Stimulated activated CD4-positive, alpha-beta T cell treated with anti-CD3 and anti-CD28 coated beads, Interleukin-2, amount 100 ng/mL, for 24 hours (primary cell): ENCODE results near the gene AMZ1.

Experiments used
- DNase-seq, 2 donors: peaks; one replicate each; pipeline ENCODE4 v3.0.0-alpha.2; 2020

AMZ1 gene

DNA sequence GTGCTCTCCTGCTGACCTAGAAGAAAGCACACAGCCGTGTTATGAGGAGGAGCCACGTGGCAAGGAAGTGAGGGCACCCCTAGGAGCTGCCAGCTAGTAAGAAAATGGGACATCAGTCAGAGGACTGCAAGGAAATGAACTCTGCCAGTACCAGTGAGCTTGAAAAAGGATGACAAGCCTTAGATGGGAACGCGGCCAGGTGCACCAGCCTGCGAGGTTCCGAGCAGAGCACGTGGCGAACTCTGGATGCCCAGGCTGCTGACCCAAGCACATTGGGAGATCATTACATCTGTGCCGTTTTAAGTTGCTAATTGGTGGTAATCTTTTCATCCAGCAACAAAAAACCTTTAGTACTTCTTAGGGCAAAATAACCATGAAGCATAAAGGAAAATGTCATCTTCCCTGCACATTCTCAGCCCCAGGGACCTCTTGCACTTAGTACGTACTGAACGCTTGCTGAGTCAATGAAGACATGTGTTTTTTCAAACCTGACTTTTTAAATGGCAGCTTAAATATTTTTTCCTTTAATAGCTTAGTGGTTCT is 69.4 kb downstream of the AMZ1 start:
- no peak for DNase-seq

DNA sequence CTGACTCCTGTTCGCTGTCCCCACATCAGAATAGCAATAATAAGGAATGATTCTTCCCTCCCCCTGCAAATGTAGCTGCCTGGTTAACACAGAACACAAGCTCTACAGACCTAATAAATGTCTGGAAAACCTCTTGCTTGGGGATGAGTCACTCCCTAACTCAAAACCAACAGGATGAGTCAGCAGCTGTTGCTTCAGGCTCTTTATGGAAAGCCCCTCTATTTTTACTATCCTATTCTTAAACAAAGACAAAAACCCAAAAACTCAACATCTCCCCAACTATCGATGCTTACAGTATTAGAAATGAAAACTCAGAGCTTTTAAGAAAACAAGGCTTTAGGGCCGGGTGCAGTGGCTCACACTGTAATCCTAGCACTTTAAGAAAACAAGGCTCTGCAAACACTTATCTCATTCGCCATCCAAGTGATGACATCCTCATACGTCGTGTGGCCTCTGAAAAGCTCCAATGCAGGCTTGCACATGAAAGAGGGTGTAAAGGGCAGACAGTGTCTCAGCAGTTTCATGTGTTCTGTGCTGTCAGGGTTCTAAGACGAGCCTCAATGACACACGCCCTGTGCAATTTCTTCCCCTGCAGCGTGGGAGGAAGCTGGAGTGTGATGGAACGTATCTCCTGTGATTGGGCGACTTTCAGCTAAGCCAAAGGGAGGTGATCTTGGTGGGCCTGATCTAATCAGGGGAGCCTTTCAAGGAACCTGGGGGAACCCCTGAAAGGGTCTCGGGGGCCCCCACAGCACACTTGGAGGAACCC is 70.1 kb downstream of the AMZ1 start:
- peak; percentile 72 to 77 for DNase-seq

- no peak for DNase-seq
Observed at GRCh38 chr7:2758673-2759616, 70.9 kb downstream of the AMZ1 start.

- DNase-seq = no peak
Observed at GRCh38 chr7:2759736-2760097, 71.7 kb downstream of the AMZ1 start.

- DNase-seq = no peak
Observed at GRCh38 chr7:2760098-2760889, 72.3 kb downstream of the AMZ1 start.

DNA sequence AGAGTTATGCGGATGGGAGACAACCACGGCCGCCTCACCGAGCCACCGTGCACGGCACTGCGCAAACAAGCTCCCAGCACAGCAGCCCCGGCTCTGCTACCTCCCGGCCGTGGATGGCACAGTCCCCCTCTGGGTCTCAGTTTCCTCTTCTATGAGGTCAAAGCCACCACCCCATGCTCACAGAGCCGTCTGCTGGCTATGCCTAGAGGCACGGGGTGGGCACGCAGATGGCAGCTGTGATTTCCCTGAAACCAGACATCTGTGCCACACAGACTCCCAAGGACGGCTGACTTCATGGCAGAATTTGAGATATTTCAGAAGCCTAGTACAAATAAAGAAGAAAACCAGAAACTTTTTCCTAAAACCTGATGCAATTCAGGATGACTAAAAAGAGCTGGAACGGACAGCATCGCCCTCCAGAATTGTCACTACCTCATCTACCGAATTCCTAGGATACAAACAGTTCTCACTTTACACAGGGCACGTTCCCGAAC is 73.2 kb downstream of the AMZ1 start:
- no peak for DNase-seq

DNA sequence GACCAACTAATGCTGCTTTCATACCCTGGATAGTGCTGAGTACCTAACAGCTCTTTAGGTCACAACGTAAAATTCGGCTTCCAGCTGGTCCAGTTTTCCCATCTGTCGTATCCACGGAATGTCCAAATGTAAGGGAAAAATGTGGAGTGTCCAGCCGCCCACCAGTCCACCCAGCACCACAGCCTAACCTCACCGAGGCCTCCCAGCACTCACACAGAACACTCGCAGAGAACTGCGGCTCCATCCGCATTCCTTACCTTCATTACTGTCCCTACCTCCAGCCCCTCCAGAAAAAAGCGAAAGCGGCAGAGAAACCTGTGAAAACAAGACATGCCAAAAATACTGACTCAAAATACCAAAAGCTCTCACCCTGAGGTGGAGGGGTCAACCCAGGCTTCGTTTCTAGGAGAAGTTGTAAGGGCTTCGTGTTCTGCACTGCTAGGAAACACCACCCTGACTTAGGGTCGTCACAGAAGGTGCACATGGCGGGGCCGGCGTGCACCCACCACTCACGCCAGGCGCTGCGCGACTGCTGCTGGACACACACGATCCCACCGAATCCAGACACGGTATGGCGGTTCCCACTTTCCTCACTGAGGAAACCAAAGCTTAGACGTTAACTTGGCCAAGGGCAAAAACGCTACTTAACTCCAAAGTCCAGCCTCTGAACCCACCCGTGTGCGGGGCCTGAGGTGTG is 73.9 kb downstream of the AMZ1 start:
- DNase-seq = no peak

- DNase-seq = no peak
Observed at GRCh38 chr7:2763597-2763996, 75.6 kb downstream of the AMZ1 start.

DNA sequence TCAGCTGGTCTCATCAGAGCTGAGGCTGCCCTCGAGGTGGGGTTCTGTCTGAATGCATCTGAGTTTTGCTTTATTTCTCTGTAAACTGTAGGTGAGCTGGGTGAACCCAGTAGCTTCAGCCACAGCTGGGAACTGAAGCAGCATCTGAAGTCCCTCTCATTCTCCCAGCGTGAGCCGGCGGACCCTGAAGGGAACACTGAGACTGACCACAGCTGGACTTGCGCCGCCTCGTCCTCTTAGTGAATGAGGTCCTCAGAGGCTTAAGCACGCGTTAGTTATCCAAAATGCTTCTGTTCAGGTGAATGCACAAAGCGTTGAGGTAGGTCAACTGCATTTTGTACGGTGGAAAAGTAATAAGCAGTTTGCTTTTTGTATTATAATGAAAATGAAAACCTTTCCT is 76.6 kb downstream of the AMZ1 start:
- DNase-seq = no peak
